ENCODE measurements around the gene MRPL11.

MRPL11 gene

GRCh38 chr11:66386171-66387069 is 52.2 kb downstream of the MRPL11 start:
- peak; percentile 76 for DNase-seq
